ENCODE measurements around the gene PKP1.

The PKP1 gene

DNA sequence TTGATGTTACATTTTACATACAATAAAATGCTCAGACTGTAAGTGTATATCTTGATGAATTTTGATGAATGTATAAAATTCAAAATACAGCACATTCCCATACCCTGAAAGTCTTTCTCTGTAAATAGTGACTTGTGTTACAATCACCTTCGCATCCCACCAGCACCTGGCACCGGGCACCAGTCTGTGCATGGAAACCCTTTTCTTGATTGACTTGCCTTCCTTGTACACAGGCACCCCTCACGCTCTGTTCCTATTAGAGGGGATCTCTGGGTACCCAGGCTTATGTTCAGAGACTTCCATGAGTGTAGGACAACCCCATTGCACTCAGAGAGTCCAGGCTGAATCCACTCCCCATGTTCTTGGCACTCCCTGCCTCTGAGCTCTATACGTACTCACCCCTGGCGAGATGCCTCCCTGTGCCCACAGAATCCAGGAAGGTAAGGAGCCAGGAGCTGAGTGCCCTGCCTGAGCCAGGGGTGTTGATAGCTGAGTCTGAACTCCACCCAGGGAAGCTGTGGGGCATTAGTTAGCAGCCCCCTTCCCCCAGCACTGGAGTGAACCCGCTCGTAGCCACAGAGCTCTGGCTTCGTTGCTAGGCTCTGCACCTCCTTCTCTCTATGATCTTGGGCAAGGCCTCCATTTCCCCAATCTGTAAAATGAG, 22.5 kb upstream of the PKP1 start:
- no peak for DNase-seq

GRCh38 chr1:201261771-201262547, 21.3 kb upstream of the PKP1 start:
- DNase-seq, result no peak

- DNase-seq, result no peak
Observed at GRCh38 chr1:201262963-201263608, 20.2 kb upstream of the PKP1 start.

- no peak for DNase-seq
Observed at GRCh38 chr1:201264072-201264471, 19.2 kb upstream of the PKP1 start.

DNA sequence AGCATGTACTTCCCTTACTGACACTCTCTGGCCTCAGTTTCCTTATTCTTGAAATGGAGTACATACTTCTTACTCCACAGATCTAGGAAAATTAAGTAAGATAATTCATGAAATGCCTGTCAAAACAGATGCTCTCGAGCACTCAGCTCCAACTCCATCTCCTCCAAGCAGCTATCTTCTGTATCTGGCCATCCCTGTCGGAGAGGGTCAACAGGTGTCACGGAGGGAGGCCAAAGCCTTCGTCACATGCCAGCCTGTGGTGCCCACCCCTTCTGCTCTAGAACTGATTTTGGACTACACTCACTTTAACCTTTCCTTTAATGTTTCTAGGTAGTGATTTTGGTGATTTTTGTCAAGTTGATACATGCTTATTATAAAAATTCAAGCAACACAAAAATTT, 18.8 kb upstream of the PKP1 start:
- no peak for DNase-seq

- DNase-seq, result no peak
Observed at GRCh38 chr1:201265756-201266155, 17.6 kb upstream of the PKP1 start.

GRCh38 chr1:201266276-201266675, 17.0 kb upstream of the PKP1 start:
- no peak for DNase-seq

DNA sequence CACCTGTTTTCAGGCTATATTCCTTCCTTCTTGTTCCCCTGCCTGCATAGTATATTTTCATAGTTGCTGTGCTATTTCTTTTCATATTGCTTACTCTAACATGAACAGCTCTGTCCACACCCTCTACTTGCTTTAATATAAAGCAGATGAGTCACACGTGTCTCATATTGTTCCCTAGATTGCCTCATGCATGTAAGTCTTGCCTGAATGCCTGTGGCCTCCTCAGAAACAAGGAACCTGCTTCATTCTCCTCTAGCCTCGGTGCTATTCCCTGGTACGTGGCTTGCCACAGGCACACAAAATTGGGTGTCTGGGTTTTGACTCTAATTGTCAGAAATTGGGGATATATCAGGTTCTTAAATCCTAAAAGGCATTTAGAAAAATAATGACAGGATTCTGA, 16.5 kb upstream of the PKP1 start:
- DNase-seq, result no peak

- no peak for DNase-seq
Observed at GRCh38 chr1:201267481-201268229, 15.7 kb upstream of the PKP1 start.

DNA sequence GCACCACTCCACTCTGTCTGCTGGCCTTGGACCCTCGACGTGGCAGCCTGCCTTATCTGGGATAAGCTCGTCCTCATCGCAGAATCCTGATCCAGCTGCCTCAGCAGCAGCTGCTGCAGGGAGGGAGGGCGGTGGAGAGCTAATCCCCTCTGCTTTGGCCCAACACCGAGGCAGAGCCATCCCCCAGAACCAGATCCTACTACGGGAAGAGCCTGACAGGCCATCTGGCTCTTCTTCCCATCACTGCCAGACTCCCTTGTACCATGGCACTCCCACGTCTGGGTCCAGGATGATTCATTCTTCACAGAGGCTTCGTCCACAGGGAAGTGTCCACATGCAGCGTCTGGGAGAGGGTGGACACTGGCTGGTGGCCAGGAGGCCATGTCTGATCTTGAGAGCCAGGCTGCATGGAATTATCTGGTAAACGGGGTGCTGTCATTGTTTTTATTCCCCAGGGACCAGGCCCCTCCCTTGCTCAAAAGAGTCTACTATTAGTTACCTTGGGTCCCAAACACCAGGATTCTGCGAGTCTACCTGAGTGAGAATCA, 14.6 kb upstream of the PKP1 start:
- no peak for DNase-seq

GRCh38 chr1:201269281-201269680, 14.0 kb upstream of the PKP1 start:
- DNase-seq, result no peak

- no peak for DNase-seq
Observed at GRCh38 chr1:201269900-201270410, 13.4 kb upstream of the PKP1 start.

GRCh38 chr1:201270616-201271390, 12.5 kb upstream of the PKP1 start:
- no peak for DNase-seq

- DNase-seq, result no peak
Observed at GRCh38 chr1:201272799-201273198, 10.5 kb upstream of the PKP1 start.

GRCh38 chr1:201274616-201275252, 8.6 kb upstream of the PKP1 start:
- no peak for DNase-seq

DNA sequence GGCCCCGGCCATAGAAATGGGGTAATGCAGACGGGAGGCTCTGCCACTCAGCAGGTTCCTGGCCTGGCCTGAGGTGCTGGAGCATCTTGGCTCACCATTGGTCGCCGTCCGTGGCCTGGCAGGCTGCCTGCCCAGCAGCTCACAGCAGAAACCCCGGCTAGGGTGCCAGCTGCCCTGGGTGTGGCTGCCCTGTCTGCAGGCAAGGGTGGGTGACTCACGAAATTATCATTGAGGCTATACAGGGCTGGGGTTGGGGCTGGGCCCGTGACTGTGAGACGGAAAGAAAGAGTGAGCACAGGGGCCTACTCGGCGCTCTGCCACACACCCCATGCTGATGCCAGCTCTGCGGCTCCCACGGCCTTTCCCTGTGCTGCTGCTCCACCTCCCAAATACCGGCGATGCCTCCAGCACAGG, 8.0 kb upstream of the PKP1 start:
- no peak for DNase-seq

- no peak for DNase-seq
Observed at GRCh38 chr1:201276891-201277290, 6.4 kb upstream of the PKP1 start.

DNA sequence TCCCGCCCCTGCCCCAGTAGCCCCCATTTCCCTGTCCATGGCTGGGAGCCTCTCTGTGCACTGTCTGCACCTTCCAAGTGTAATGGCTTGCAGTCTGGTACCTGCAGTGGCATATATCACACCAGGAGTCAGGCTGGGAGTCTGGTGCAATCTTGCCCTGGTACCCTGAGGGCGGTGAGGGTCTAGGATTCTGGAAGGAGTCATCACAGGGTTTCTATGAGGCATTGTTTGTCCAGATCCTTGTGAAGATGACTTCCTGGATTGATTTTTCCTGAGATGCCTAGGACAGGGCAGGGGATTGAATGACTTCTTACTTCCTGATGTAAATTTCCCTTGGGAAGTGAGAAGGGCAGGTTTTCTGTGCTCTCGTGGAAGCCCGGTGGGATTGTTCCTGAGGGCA, 5.9 kb upstream of the PKP1 start:
- DNase-seq, result no peak

DNA sequence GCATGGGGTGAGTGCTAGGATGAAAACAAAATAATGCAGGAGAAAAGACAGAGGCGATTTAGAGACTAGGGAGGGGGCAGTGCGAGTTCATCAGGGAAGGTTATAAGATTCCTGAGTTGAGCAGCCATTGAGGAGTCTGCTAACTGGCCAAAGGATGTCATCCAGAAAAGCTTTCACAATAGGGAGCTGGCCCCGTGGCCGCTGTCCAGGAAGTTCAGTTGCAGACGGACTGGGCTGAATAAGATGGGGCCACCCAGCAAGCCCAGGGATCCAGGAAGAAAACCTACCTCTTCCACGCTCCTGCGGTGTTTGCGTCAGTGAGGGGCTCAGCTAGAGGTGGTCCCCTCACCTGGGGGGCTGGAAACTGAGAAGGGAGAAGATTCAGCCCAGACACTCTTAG, 4.0 kb upstream of the PKP1 start:
- DNase-seq, result no peak

- no peak for DNase-seq
Observed at GRCh38 chr1:201280884-201281283, 2.4 kb upstream of the PKP1 start.

GRCh38 chr1:201281573-201281972, 1.7 kb upstream of the PKP1 start:
- no peak for DNase-seq

- DNase-seq, result no peak
Observed at GRCh38 chr1:201282216-201282615, 1.1 kb upstream of the PKP1 start.

All from NCI-H510A (cell line).